Ectodermal cell (in vitro differentiated cells): ENCODE results near the gene JAZF1.

Source experiments
- H3K27ac ChIP-seq: 2 replicates; pipeline ENCODE4 v1.7.0; 2013; ENCODE audit warnings: mild to moderate bottlenecking, low read depth, low read length; ENCODE audit not compliant: insufficient read depth, poor library complexity, severe bottlenecking
- H3K27me3 ChIP-seq: 2 replicates; pipeline ENCODE4 v1.7.0; 2013; ENCODE audit warnings: mild to moderate bottlenecking, low read length; ENCODE audit not compliant: insufficient read depth, control insufficient read depth, poor library complexity, severe bottlenecking
- H3K36me3 ChIP-seq: one replicate; pipeline ENCODE4 v1.7.0; 2013; ENCODE audit warnings: low read length; ENCODE audit not compliant: control insufficient read depth, insufficient read depth
- H3K4me1 ChIP-seq: one replicate; pipeline ENCODE4 v1.7.0; 2013; ENCODE audit warnings: low read length; ENCODE audit not compliant: control insufficient read depth, insufficient read depth
- H3K4me3 ChIP-seq: 2 replicates; pipeline ENCODE4 v1.7.0; 2013; ENCODE audit warnings: low read depth, low read length, control low read depth; ENCODE audit not compliant: insufficient read depth
- H3K9me3 ChIP-seq: 2 replicates; pipeline ENCODE4 v1.7.0; 2013; ENCODE audit warnings: mild to moderate bottlenecking, low read length, moderate library complexity; ENCODE audit not compliant: control insufficient read depth
- WGBS, 2 experiments: methylation state at CpG; one replicate each; pipeline ENCODE4 v1.1.7; 2013; ENCODE audit warnings: missing lambda C conversion rate in 2 of 2; 5-methylcytosine and 5-hydroxymethylcytosine counted together

JAZF1 gene

GRCh38 chr7:28178599-28178998 is 2.0 kb downstream of the JAZF1 start:
- WGBS, 2 experiments, result 86 to 88% methylated on average over 5 of the region's 5 CpGs
- Histone ChIP-seq H3K27ac (no peak overlapping the region), H3K9me3 (no peaks in the 10 kb centered on the region), H3K27me3 (peaks cover 35% of the 10 kb centered on the region), H3K36me3 (no peaks in the 10 kb centered on the region), H3K4me1 (peaks cover 3% of the 10 kb centered on the region), H3K4me3 (no peak overlapping the region)

- H3K27me3 ChIP-seq, result peaks cover 35% of the 10 kb centered on the region
- WGBS, 2 experiments, result 83 to 100% methylated on average over 1 of the region's 1 CpG
These were observed 2.8 kb downstream of the JAZF1 start for GRCh38 chr7:28177836-28178235.

GRCh38 chr7:28176645-28177044 is 4.0 kb downstream of the JAZF1 start:
- no peaks in the 10 kb centered on the region for H3K9me3 ChIP-seq
- H3K4me1 ChIP-seq, result peaks cover 3% of the 10 kb centered on the region
- H3K36me3 ChIP-seq, result no peaks in the 10 kb centered on the region
- H3K27ac ChIP-seq, result no peak overlapping the region
- peaks cover 29% of the 10 kb centered on the region for H3K27me3 ChIP-seq
- WGBS, 2 experiments, result 93 to 94% methylated on average over 2 of the region's 2 CpGs
- no peak overlapping the region for H3K4me3 ChIP-seq

More at GRCh38 chr7:28177836-28178235, 2.8 kb downstream of the JAZF1 start:
- H3K9me3 ChIP-seq, result no peaks in the 10 kb centered on the region
- H3K36me3 ChIP-seq, result no peaks in the 10 kb centered on the region
- no peak overlapping the region for H3K4me3 ChIP-seq
- peaks cover 3% of the 10 kb centered on the region for H3K4me1 ChIP-seq
- no peak overlapping the region for H3K27ac ChIP-seq

GRCh38 chr7:28176174-28176573 is 4.4 kb downstream of the JAZF1 start:
- Histone ChIP-seq H3K4me3 (no peak overlapping the region), H3K36me3 (no peaks in the 10 kb centered on the region), H3K27ac (no peak overlapping the region), H3K27me3 (peaks cover 26% of the 10 kb centered on the region), H3K4me1 (peaks cover 3% of the 10 kb centered on the region), H3K9me3 (no peaks in the 10 kb centered on the region)
- WGBS, 2 experiments, result 85 to 91% methylated on average over 4 of the region's 4 CpGs

- Histone ChIP-seq H3K27me3 (peaks cover 21% of the 10 kb centered on the region), H3K27ac (no peak overlapping the region), H3K9me3 (no peaks in the 10 kb centered on the region), H3K4me1 (peaks cover 3% of the 10 kb centered on the region), H3K36me3 (no peaks in the 10 kb centered on the region), H3K4me3 (no peak overlapping the region)
- WGBS, 2 experiments, result 87% methylated on average over 6 to 7 of the region's 8 CpGs
These were observed 5.5 kb downstream of the JAZF1 start for GRCh38 chr7:28174901-28175661.

GRCh38 chr7:28174442-28174841 is 6.2 kb downstream of the JAZF1 start:
- WGBS, 2 experiments, result 96 to 97% methylated on average over 3 of the region's 5 CpGs
- no peak overlapping the region for H3K27ac ChIP-seq
- H3K4me1 ChIP-seq, result peaks cover 3% of the 10 kb centered on the region

GRCh38 chr7:28173531-28173930 is 7.1 kb downstream of the JAZF1 start:
- H3K27ac ChIP-seq, result no peak overlapping the region
- H3K36me3 ChIP-seq, result no peaks in the 10 kb centered on the region
- H3K9me3 ChIP-seq, result no peaks in the 10 kb centered on the region
- no peak overlapping the region for H3K4me3 ChIP-seq
- 20 to 21% methylated on average over 1 of the region's 1 CpG for WGBS, 2 experiments
- H3K27me3 ChIP-seq, result peaks cover 11% of the 10 kb centered on the region
- no peaks in the 10 kb centered on the region for H3K4me1 ChIP-seq

More at GRCh38 chr7:28174442-28174841, 6.2 kb downstream of the JAZF1 start:
- Histone ChIP-seq H3K4me3 (no peak overlapping the region), H3K27me3 (peaks cover 21% of the 10 kb centered on the region), H3K9me3 (no peaks in the 10 kb centered on the region), H3K36me3 (no peaks in the 10 kb centered on the region)

GRCh38 chr7:28172958-28173357 is 7.6 kb downstream of the JAZF1 start:
- no peaks in the 10 kb centered on the region for H3K9me3 ChIP-seq
- H3K27ac ChIP-seq, result no peak overlapping the region
- no peak overlapping the region for H3K4me3 ChIP-seq
- WGBS, 2 experiments, result 77 to 85% methylated on average over 3 of the region's 3 CpGs
- H3K27me3 ChIP-seq, result peaks cover 6% of the 10 kb centered on the region
- no peaks in the 10 kb centered on the region for H3K36me3 ChIP-seq
- H3K4me1 ChIP-seq, result no peaks in the 10 kb centered on the region

GRCh38 chr7:28170701-28171100 is 9.9 kb downstream of the JAZF1 start:
- WGBS, 2 experiments, result 88 to 93% methylated on average over 5 to 6 of the region's 6 CpGs
- H3K36me3 ChIP-seq, result no peaks in the 10 kb centered on the region
- H3K4me3 ChIP-seq, result no peak overlapping the region
- no peaks in the 10 kb centered on the region for H3K27me3 ChIP-seq
- H3K27ac ChIP-seq, result no peak overlapping the region
- H3K9me3 ChIP-seq, result no peaks in the 10 kb centered on the region
- H3K4me1 ChIP-seq, result no peaks in the 10 kb centered on the region

GRCh38 chr7:28169230-28169629 is 11.4 kb downstream of the JAZF1 start:
- 69 to 78% methylated on average over 1 of the region's 1 CpG for WGBS, 2 experiments
- no peaks in the 10 kb centered on the region for H3K27me3 ChIP-seq
- H3K9me3 ChIP-seq, result no peaks in the 10 kb centered on the region
- H3K36me3 ChIP-seq, result no peaks in the 10 kb centered on the region
- no peaks in the 10 kb centered on the region for H3K4me1 ChIP-seq
- no peak overlapping the region for H3K4me3 ChIP-seq
- H3K27ac ChIP-seq, result no peak overlapping the region
